GM23248 (cell line): ENCODE data around the gene MAFF. TPM values are rescaled to one million over a fixed set of nuclear protein-coding genes. Genes with fewer than 3 reads are reported as not detected.

Source experiments
- DNase-seq: peaks from one replicate; pipeline ENCODE4 v3.0.0-alpha.2; 2015
- H2AFZ ChIP-seq: fragments of 200-600 bp; sonication (generic); 2 replicates; pipeline ENCODE4 v1.6.1; 2016; ENCODE audit warnings: antibody characterized with exemption
- H3F3A ChIP-seq: fragments of 200-600 bp; sonication (generic); 2 replicates; pipeline ENCODE4 v1.6.1; 2016; ENCODE audit warnings: mild to moderate bottlenecking, antibody characterized with exemption, mixed run types; ENCODE audit not compliant: insufficient read depth
- H3K27ac ChIP-seq: fragments of 200-600 bp; sonication (generic); 2 replicates; pipeline ENCODE4 v1.5.1; 2016; ENCODE audit warnings: mild to moderate bottlenecking
- H3K27me3 ChIP-seq: fragments of 200-600 bp; sonication (generic); replicated peaks from 2 replicates; pipeline ENCODE4 v1.6.1; 2016; ENCODE audit warnings: mild to moderate bottlenecking; ENCODE audit not compliant: insufficient read depth
- H3K36me3 ChIP-seq: fragments of 200-600 bp; sonication (generic); 2 replicates; pipeline ENCODE4 v1.6.1; 2016; ENCODE audit warnings: low read depth, mild to moderate bottlenecking
- H3K4me1 ChIP-seq: fragments of 200-600 bp; sonication (generic); 2 replicates; pipeline ENCODE4 v1.6.1; 2016; ENCODE audit warnings: mild to moderate bottlenecking; ENCODE audit not compliant: insufficient read depth
- H3K4me2 ChIP-seq: fragments of 200-600 bp; sonication (generic); one replicate; pipeline ENCODE4 v1.6.1; 2016; ENCODE audit warnings: mild to moderate bottlenecking; ENCODE audit not compliant: unreplicated experiment
- H3K4me3 ChIP-seq: fragments of 200-600 bp; sonication (generic); 2 replicates; pipeline ENCODE4 v1.5.1; 2016; ENCODE audit warnings: mild to moderate bottlenecking
- H3K79me2 ChIP-seq: fragments of 200-600 bp; sonication (generic); 2 replicates; pipeline ENCODE4 v1.6.1; 2016; ENCODE audit warnings: mild to moderate bottlenecking; ENCODE audit not compliant: insufficient read depth
- H3K9ac ChIP-seq: fragments of 200-600 bp; sonication (generic); 2 replicates; pipeline ENCODE4 v1.6.1; 2016; ENCODE audit warnings: mild to moderate bottlenecking
- H3K9me2 ChIP-seq: fragments of 200-600 bp; sonication (generic); 2 replicates; pipeline ENCODE4 v1.6.1; 2016; ENCODE audit warnings: mixed run types, mild to moderate bottlenecking, moderate library complexity; ENCODE audit not compliant: insufficient read depth
- H3K9me3 ChIP-seq: fragments of 200-600 bp; sonication (generic); one replicate; pipeline ENCODE4 v1.6.1; 2017; ENCODE audit warnings: low read depth
- H4K20me1 ChIP-seq: fragments of 200-600 bp; sonication (generic); 2 replicates; pipeline ENCODE4 v1.6.0; 2016; ENCODE audit not compliant: insufficient read depth
- EZH2 ChIP-seq: fragments of 200-600 bp; sonication (generic); IDR thresholded peaks from 2 replicates; pipeline ENCODE4 v1.6.1; 2018; ENCODE audit warnings: antibody characterized with exemption, mild to moderate bottlenecking; ENCODE audit not compliant: insufficient read depth, poor library complexity, severe bottlenecking
- EZH2phosphoT487 ChIP-seq: fragments of 200-600 bp; sonication (generic); IDR thresholded peaks from 2 replicates; pipeline ENCODE4 v1.6.1; 2018; ENCODE audit warnings: antibody characterized with exemption, moderate library complexity, mild to moderate bottlenecking, low read depth; ENCODE audit not compliant: insufficient read depth
- WGBS, 2 experiments: methylation state at CpG; one replicate each; pipeline ENCODE4 v1.1.6; 2015 to 2017; ENCODE audit warnings: low lambda C conversion rate in 2 of 2, low coverage in 1 of 2; ENCODE audit errors: missing lambda C conversion rate in 2 of 2; 5-methylcytosine and 5-hydroxymethylcytosine counted together
- in situ Hi-C: fragments of 300-500 bp; cut with MboI; formaldehyde crosslinking; loops from 2 replicates; pipeline ENCODE4 v1.15.0; 2020
- polyA plus RNA-seq: library from polyadenylated mRNA; unstranded; fragments of >200 nt; fragmentation: Nextera tagmentation; extraction: Ambion mirVana; gene quantifications from 2 replicates; pipeline ENCODE4 v1.2.1, GENCODE V29; 2016
- total RNA-seq: library from RNA; depleted of rRNA; stranded (reverse); fragments of >200 nt; shearing (Covaris generic); gene quantifications from 2 replicates; pipeline ENCODE4 v1.2.3, GENCODE V29; 2014

MAFF gene
- total and polyA plus RNA-seq, 2 experiments from 2014 or later, result 34.6 to 68.1 TPM

- no peak overlapping the region for H3K4me3 ChIP-seq
- no peak for DNase-seq
- H3K36me3 ChIP-seq, result peaks cover 9% of the 10 kb centered on the region; the same call in 1 of the 2 replicates
- in situ Hi-C loops, result no loop called here
- H3K79me2 ChIP-seq, result peaks cover 47% of the 10 kb centered on the region
- peaks cover 20% of the 10 kb centered on the region for H3K4me1 ChIP-seq
- 0 out of 2 replicates have a peak, but pooled peaks cover 3% of the 10 kb centered on the region for H4K20me1 ChIP-seq
- H3K9me2 ChIP-seq, result no peaks in the 10 kb centered on the region
- no peak overlapping the region for H3K27ac ChIP-seq
- no peak overlapping the region for H2AFZ ChIP-seq
- peaks cover 20% of the 10 kb centered on the region for H3F3A ChIP-seq
- no peak overlapping the region for H3K4me2 ChIP-seq
- no peaks in the 10 kb centered on the region for H3K27me3 ChIP-seq
- TF ChIP-seq EZH2phosphoT487 (no peak), EZH2 (no peak)
- H3K9me3 ChIP-seq, result no peaks in the 10 kb centered on the region
- 34 to 55% methylated on average over 8 of the region's 8 CpGs for WGBS, 2 experiments
- H3K9ac ChIP-seq, result 0 out of 2 replicates have a peak overlapping the region, but pooled peaks have one; percentile 9
These were observed 12.2 kb downstream of the MAFF start for GRCh38 chr22:38213990-38214301.

GRCh38 chr22:38214302-38215056 lies 12.7 kb downstream of the MAFF start:
- H3K4me1 ChIP-seq, result peaks cover 26% of the 10 kb centered on the region
- no peak overlapping the region for H3K4me2 ChIP-seq
- 25 to 27% methylated on average over 51 to 74 of the region's 81 CpGs for WGBS, 2 experiments
- H3K27me3 ChIP-seq, result no peaks in the 10 kb centered on the region
- H3K9me3 ChIP-seq, result no peaks in the 10 kb centered on the region
- 0 out of 2 replicates have a peak, but pooled peaks cover 3% of the 10 kb centered on the region for H4K20me1 ChIP-seq
- H3K27ac ChIP-seq, result no peak overlapping the region
- H3K9me2 ChIP-seq, result no peaks in the 10 kb centered on the region
- H3K4me3 ChIP-seq, result no peak overlapping the region
- peak; percentile 81 for DNase-seq
- no peak overlapping the region for H2AFZ ChIP-seq
- H3K9ac ChIP-seq, result 0 out of 2 replicates have a peak overlapping the region, but pooled peaks have one; percentile 9
- TF ChIP-seq EZH2, result no peak
- no peak for TF ChIP-seq EZH2phosphoT487
- H3K36me3 ChIP-seq, result peaks cover 9% of the 10 kb centered on the region; the same call in 1 of the 2 replicates
- peaks cover 24% of the 10 kb centered on the region for H3F3A ChIP-seq
- in situ Hi-C loops, result no loop called here
- peaks cover 42% of the 10 kb centered on the region for H3K79me2 ChIP-seq

GRCh38 chr22:38215156-38216038 lies 13.6 kb downstream of the MAFF start:
- peaks cover 9% of the 10 kb centered on the region; the same call in 1 of the 2 replicates for H3K36me3 ChIP-seq
- WGBS, 2 experiments, result 92 to 94% methylated on average over 11 of the region's 11 CpGs
- H2AFZ ChIP-seq, result no peak overlapping the region
- no peaks in the 10 kb centered on the region for H3K9me3 ChIP-seq
- H3K4me1 ChIP-seq, result peaks cover 32% of the 10 kb centered on the region
- H4K20me1 ChIP-seq, result 0 out of 2 replicates have a peak, but pooled peaks cover 3% of the 10 kb centered on the region
- no peaks in the 10 kb centered on the region for H3K9me2 ChIP-seq
- no peak for TF ChIP-seq EZH2phosphoT487
- TF ChIP-seq EZH2, result no peak
- no peak overlapping the region for H3K27ac ChIP-seq
- no peak for DNase-seq
- peaks cover 32% of the 10 kb centered on the region for H3K79me2 ChIP-seq
- H3K4me3 ChIP-seq, result no peak overlapping the region
- H3K4me2 ChIP-seq, result no peak overlapping the region
- H3K27me3 ChIP-seq, result no peaks in the 10 kb centered on the region
- H3F3A ChIP-seq, result peaks cover 24% of the 10 kb centered on the region
- in situ Hi-C loops, result no loop called here
- no peak overlapping the region for H3K9ac ChIP-seq
